ENCODE data around the gene YPEL1.

Gene YPEL1

DNA sequence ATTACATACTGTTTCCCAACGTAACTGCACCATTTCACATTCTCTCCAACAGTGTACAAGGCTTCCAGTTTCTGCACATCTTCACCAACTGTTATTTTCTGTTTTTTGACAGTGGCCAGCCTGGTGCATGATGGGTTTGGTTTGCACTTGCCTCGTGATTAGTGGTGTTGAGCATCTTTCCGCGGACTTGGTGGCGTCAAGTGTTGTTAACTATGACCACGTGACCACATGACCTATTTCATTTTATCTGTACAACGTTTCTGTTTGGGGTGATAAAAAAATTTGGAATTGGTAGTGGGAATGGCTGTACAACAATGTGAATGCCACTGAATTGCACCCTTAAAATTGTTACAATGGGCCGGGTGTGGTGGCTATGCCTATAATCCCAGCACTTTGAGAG, 2.5 kb upstream of the YPEL1 start:
- H3K27me3 ChIP-seq (replicated peaks; ENCODE audit: control insufficient read depth, insufficient read depth, low read length), result no peaks in the 10 kb centered on the region; the same call in none of the 2 replicates
- TF ChIP-seq, protein P1, sequence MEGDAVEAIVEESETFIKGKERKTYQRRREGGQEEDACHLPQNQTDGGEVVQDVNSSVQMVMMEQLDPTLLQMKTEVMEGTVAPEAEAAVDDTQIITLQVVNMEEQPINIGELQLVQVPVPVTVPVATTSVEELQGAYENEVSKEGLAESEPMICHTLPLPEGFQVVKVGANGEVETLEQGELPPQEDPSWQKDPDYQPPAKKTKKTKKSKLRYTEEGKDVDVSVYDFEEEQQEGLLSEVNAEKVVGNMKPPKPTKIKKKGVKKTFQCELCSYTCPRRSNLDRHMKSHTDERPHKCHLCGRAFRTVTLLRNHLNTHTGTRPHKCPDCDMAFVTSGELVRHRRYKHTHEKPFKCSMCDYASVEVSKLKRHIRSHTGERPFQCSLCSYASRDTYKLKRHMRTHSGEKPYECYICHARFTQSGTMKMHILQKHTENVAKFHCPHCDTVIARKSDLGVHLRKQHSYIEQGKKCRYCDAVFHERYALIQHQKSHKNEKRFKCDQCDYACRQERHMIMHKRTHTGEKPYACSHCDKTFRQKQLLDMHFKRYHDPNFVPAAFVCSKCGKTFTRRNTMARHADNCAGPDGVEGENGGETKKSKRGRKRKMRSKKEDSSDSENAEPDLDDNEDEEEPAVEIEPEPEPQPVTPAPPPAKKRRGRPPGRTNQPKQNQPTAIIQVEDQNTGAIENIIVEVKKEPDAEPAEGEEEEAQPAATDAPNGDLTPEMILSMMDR (IDR thresholded peaks at IDR 0.05; ENCODE audit: insufficient read depth, low read length, poor library complexity, severe bottlenecking), result no peak
- no peak for DNase-seq (ENCODE audit: extremely low read depth, insufficient read length)
- no peak overlapping the region for H3K4me3 ChIP-seq (replicated peaks; ENCODE audit: low read depth, low read length)
- no peaks in the 10 kb centered on the region for H3K36me3 ChIP-seq (ENCODE audit: control insufficient read depth, insufficient read depth, low read length)

DNA sequence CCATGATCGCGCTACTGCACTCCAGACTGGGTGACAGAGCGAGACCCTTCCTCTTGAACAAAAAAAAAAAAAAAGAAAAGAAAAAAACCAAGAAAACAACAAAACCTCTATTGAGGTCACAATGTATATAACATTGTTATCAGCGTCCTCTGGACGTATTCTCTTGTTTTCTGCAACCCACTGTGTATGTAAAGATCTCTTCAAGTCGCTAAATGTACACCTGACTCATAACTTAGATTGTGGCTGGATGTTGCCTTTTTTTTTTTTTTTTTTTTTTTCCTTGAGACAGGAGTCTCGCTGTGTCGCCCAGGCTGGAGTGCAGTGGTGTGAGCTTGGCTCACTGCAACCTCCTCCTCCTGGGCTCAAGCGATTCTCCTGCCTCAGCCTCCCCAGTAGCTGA, 1.4 kb upstream of the YPEL1 start:
- H3K4me3 ChIP-seq (replicated peaks; ENCODE audit: low read depth, low read length), result no peak overlapping the region
- DNase-seq (ENCODE audit: extremely low read depth, insufficient read length), result no peak
- H3K27me3 ChIP-seq (replicated peaks; ENCODE audit: control insufficient read depth, insufficient read depth, low read length), result no peaks in the 10 kb centered on the region; the same call in none of the 2 replicates
- no peaks in the 10 kb centered on the region for H3K36me3 ChIP-seq (ENCODE audit: control insufficient read depth, insufficient read depth, low read length)
- TF ChIP-seq, protein P1 (IDR thresholded peaks at IDR 0.05; ENCODE audit: insufficient read depth, low read length, poor library complexity, severe bottlenecking), result no peak

DNA sequence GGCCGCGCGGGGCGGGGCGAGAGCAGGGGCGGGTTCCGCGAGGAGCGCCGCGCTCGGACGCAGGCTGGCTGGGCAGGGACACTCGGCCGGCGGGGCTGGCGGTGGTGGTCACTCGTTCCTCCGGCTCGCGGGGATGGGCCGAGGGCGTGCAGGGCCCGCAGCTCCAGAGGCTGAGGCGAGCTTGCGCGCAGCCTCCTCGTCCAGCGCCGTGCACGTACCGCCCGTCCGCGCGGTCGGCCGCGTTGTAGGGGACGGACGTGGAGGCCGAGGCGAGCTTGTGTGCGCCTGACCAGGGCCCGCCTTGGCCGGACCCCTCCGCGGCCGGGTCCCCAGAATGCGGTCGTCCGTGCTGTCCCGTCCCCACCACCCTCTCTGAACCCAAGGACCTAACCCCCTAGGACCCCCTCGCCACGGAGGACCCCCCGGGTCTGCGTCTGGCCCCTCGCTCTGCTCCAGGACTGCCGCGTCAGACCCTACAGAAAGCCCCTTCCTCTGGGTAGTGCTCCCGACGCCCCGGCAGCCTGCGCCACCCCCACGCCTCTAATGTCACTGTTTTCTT, 569 bp upstream of the YPEL1 start:
- Histone ChIP-seq H3K27me3 (replicated peaks; ENCODE audit: control insufficient read depth, insufficient read depth, low read length) (no peaks in the 10 kb centered on the region; the same call in 1 of the 2 replicates), H3K36me3 (ENCODE audit: control insufficient read depth, insufficient read depth, low read length) (no peaks in the 10 kb centered on the region), H3K4me3 (replicated peaks; ENCODE audit: low read depth, low read length) (0 out of 2 replicates have a peak overlapping the region, but pooled peaks have one; percentile 22)
- DNase-seq (ENCODE audit: extremely low read depth, insufficient read length), result no peak
- TF ChIP-seq, protein P1 (IDR thresholded peaks at IDR 0.05; ENCODE audit: insufficient read depth, low read length, poor library complexity, severe bottlenecking), result no peak

DNA sequence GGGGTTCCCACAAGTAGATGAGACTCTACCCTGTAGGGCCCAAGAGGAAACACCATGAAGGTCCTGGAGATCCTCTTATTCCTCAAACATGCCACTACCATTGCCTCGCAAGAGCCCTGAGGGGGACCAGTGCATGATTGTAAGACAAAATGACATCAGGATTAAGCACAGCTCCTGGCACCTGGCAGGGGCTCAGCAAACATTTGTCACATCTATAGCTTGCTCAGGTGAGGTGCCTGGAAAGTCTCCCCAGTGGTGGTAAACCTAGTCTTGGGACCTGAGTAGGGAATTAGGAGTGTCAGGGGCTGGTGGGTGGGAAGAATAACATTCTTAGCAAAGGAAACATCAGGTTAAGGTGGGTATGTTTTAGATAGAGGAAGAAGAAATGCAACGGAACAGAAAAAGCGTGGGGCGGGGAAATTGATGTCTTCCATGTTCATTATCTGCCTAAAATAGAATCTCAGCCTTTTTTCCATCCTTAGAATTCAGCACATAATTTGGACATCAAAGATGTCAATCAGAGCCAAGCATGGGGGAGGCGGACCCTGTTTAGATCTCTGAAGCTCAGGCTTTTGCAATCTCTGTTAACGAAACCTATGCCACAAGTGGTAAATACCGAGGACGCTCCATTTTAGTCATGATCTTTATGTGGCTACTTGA, 924 bp downstream of the YPEL1 start:
- Histone ChIP-seq H3K27me3 (replicated peaks; ENCODE audit: control insufficient read depth, insufficient read depth, low read length) (no peaks in the 10 kb centered on the region), H3K36me3 (ENCODE audit: control insufficient read depth, insufficient read depth, low read length) (no peaks in the 10 kb centered on the region), H3K4me3 (replicated peaks; ENCODE audit: low read depth, low read length) (peak overlapping the region; percentile 67)
- TF ChIP-seq, protein P1 (IDR thresholded peaks at IDR 0.05; ENCODE audit: insufficient read depth, low read length, poor library complexity, severe bottlenecking), result no peak
- no peak for DNase-seq (ENCODE audit: extremely low read depth, insufficient read length)

DNA sequence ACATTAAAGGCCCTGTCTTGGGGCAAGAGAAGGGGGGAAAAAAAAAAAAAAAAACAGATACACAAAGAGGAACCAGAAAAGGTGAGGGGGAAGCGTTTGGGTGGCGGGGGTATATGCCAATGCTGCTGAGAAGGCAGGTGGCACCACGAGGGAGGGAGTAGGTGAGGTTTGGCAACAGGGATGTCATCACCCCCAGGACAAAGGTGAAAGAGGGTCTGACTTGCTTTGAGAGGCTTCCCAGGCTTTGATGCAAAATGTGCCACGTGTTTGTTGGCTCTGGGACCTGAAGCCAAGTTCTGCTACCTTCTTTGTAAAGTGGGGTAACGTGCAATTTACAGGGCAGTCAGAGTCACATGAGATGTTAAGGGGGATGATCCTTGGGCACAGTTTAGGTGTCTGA, 4.1 kb downstream of the YPEL1 start:
- no peak for DNase-seq (ENCODE audit: extremely low read depth, insufficient read length)
- Histone ChIP-seq H3K27me3 (replicated peaks; ENCODE audit: control insufficient read depth, insufficient read depth, low read length) (no peaks in the 10 kb centered on the region), H3K36me3 (ENCODE audit: control insufficient read depth, insufficient read depth, low read length) (no peaks in the 10 kb centered on the region), H3K4me3 (replicated peaks; ENCODE audit: low read depth, low read length) (no peak overlapping the region)
- TF ChIP-seq, protein P1 (IDR thresholded peaks at IDR 0.05; ENCODE audit: insufficient read depth, low read length, poor library complexity, severe bottlenecking), result no peak
